Measurements from ENCODE around the gene CHP2.

Gene CHP2

GRCh38 chr16:23785842-23786241 lies 31.0 kb downstream of the CHP2 start:
- CTCF ChIA-PET, result interaction anchor here (1.7 to 2.8 kb wide), 3 partner anchors 15 to 254 kb away, joined by 3 to 17 read pairs (median 7); no protein-coding TSS in a partner anchor
- H3K27ac ChIP-seq (ENCODE audit: extremely low read depth, low read depth, low read length), result no peak overlapping the region
- TF ChIP-seq ZSCAN23 (tag by site-specific recombination; IDR thresholded peaks at IDR 0.05) (no peak), GLIS1 (tag by site-specific recombination; IDR thresholded peaks at IDR 0.05) (no peak), ZNF561 (tag by site-specific recombination; IDR thresholded peaks at IDR 0.05; ENCODE audit: borderline replicate concordance) (no peak), ZSCAN18 (tag by site-specific recombination; IDR thresholded peaks at IDR 0.05) (no peak), ZNF157 (tag by site-specific recombination; IDR thresholded peaks at IDR 0.05) (no peak)
- POLR2A ChIA-PET, result no interaction called here
- no peaks in the 10 kb centered on the region for H3K36me3 ChIP-seq (ENCODE audit: control insufficient read depth in 2 of 2, insufficient read depth in 1 of 2, low read length in 2 of 2)
- peaks cover 3% of the 10 kb centered on the region; the same call in 1 of the 2 replicates for H3K4me1 ChIP-seq (ENCODE audit: control insufficient read depth, insufficient read depth, low read length)
- no peak overlapping the region for H3K4me3 ChIP-seq (ENCODE audit: low read depth, low read length)
- H3K9me3 ChIP-seq (ENCODE audit: control insufficient read depth, insufficient read depth, low read depth, low read length), result no peaks in the 10 kb centered on the region

DNA sequence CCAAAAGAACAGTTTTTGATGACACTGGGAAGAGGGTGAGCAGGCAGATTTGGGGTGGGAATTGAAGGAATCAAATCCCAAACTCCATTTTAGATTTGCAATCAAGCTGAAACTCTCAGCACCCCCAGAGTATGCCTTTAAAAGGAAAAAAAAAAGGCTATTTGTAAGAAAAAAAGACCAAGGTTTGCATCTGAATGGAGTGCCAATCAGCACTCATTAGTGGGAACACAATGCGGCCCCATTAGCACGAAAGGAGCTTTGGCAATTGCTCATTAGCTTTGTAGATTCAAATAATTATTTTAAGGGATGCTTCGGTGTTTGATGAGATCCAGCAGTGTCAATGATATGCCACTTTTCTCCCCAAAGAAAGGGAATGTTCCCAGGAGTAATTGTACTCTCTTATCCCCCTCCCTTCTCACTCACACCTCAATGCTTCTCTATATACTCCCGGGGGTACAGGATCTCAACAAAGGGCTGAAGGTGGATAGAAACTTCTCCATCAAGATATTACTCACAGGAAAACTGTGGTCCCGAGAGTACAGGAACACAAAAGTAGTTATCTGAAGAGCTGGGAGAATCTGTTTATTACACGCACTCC lies 32.2 kb downstream of the CHP2 start:
- ChIA-PET CTCF (interaction anchor here (0.6 to 2.8 kb wide), 3 partner anchors 14 to 255 kb away, joined by 3 to 17 read pairs (median 5); no protein-coding TSS in a partner anchor), POLR2A (no interaction called here)
- Histone ChIP-seq H3K36me3 (ENCODE audit: control insufficient read depth in 2 of 2, insufficient read depth in 1 of 2, low read length in 2 of 2) (no peaks in the 10 kb centered on the region), H3K27ac (ENCODE audit: extremely low read depth, low read depth, low read length) (no peak overlapping the region), H3K4me1 (ENCODE audit: control insufficient read depth, insufficient read depth, low read length) (no peaks in the 10 kb centered on the region), H3K4me3 (ENCODE audit: low read depth, low read length) (no peak overlapping the region), H3K9me3 (ENCODE audit: control insufficient read depth, insufficient read depth, low read depth, low read length) (no peaks in the 10 kb centered on the region)
- TF ChIP-seq ZNF23 (tag by site-specific recombination; IDR thresholded peaks at IDR 0.05; ENCODE audit: borderline replicate concordance) (no peak), ZNF747 (tag by site-specific recombination; IDR thresholded peaks at IDR 0.05) (no peak), ZBTB20 (tag by site-specific recombination; IDR thresholded peaks at IDR 0.05) (no peak)

GRCh38 chr16:23788685-23789084 lies 33.9 kb downstream of the CHP2 start:
- Histone ChIP-seq H3K36me3 (ENCODE audit: control insufficient read depth in 2 of 2, insufficient read depth in 1 of 2, low read length in 2 of 2) (no peaks in the 10 kb centered on the region), H3K4me3 (ENCODE audit: low read depth, low read length) (no peak overlapping the region), H3K27ac (ENCODE audit: extremely low read depth, low read depth, low read length) (no peak overlapping the region), H3K4me1 (ENCODE audit: control insufficient read depth, insufficient read depth, low read length) (no peaks in the 10 kb centered on the region), H3K9me3 (ENCODE audit: control insufficient read depth, insufficient read depth, low read depth, low read length) (no peaks in the 10 kb centered on the region)
- CTCF ChIA-PET, result interaction anchor here (0.9 to 1.3 kb wide), 2 partner anchors 12 to 103 kb away, joined by 3 to 9 read pairs; no protein-coding TSS in a partner anchor
- no peak for TF ChIP-seq ZNF785 (tag by site-specific recombination; IDR thresholded peaks at IDR 0.05)
- TF ChIP-seq SP3 (tag by site-specific recombination; IDR thresholded peaks at IDR 0.05), result no peak
- TF ChIP-seq, protein P1, sequence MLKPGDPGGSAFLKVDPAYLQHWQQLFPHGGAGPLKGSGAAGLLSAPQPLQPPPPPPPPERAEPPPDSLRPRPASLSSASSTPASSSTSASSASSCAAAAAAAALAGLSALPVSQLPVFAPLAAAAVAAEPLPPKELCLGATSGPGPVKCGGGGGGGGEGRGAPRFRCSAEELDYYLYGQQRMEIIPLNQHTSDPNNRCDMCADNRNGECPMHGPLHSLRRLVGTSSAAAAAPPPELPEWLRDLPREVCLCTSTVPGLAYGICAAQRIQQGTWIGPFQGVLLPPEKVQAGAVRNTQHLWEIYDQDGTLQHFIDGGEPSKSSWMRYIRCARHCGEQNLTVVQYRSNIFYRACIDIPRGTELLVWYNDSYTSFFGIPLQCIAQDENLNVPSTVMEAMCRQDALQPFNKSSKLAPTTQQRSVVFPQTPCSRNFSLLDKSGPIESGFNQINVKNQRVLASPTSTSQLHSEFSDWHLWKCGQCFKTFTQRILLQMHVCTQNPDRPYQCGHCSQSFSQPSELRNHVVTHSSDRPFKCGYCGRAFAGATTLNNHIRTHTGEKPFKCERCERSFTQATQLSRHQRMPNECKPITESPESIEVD (tag by site-specific recombination; IDR thresholded peaks at IDR 0.05), result no peak
- POLR2A ChIA-PET, result no interaction called here

GRCh38 chr16:23795378-23795777 lies 40.6 kb downstream of the CHP2 start:
- no peak overlapping the region for H3K27ac ChIP-seq (ENCODE audit: extremely low read depth, low read depth, low read length)
- CTCF ChIA-PET, result interaction anchor here (0.7 kb wide), 1 partner anchor 173 kb away, joined by 3 read pairs; no protein-coding TSS in a partner anchor
- POLR2A ChIA-PET, result no interaction called here
- H3K9me3 ChIP-seq (ENCODE audit: control insufficient read depth, insufficient read depth, low read depth, low read length), result no peaks in the 10 kb centered on the region
- no peak overlapping the region for H3K4me3 ChIP-seq (ENCODE audit: low read depth, low read length)
- no peaks in the 10 kb centered on the region for H3K4me1 ChIP-seq (ENCODE audit: control insufficient read depth, insufficient read depth, low read length)
- H3K36me3 ChIP-seq (ENCODE audit: control insufficient read depth in 2 of 2, insufficient read depth in 1 of 2, low read length in 2 of 2), result no peaks in the 10 kb centered on the region
- TF ChIP-seq ZNF514 (tag by site-specific recombination; IDR thresholded peaks at IDR 0.05) (no peak), ZNF518A (tag by site-specific recombination; conservative IDR thresholded peaks at IDR 0.05; ENCODE audit: low read depth) (no peak), ZNF37A (tag by site-specific recombination; IDR thresholded peaks at IDR 0.05) (no peak), REPIN1 (tag by site-specific recombination; IDR thresholded peaks at IDR 0.05; ENCODE audit: low read depth) (no peak)
- TF ChIP-seq, protein P2, sequence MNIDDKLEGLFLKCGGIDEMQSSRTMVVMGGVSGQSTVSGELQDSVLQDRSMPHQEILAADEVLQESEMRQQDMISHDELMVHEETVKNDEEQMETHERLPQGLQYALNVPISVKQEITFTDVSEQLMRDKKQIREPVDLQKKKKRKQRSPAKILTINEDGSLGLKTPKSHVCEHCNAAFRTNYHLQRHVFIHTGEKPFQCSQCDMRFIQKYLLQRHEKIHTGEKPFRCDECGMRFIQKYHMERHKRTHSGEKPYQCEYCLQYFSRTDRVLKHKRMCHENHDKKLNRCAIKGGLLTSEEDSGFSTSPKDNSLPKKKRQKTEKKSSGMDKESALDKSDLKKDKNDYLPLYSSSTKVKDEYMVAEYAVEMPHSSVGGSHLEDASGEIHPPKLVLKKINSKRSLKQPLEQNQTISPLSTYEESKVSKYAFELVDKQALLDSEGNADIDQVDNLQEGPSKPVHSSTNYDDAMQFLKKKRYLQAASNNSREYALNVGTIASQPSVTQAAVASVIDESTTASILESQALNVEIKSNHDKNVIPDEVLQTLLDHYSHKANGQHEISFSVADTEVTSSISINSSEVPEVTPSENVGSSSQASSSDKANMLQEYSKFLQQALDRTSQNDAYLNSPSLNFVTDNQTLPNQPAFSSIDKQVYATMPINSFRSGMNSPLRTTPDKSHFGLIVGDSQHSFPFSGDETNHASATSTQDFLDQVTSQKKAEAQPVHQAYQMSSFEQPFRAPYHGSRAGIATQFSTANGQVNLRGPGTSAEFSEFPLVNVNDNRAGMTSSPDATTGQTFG (tag by site-specific recombination; IDR thresholded peaks at IDR 0.05; ENCODE audit: borderline replicate concordance), result no peak

Measured in HEK293 (cell line).